ENCODE measurements around the gene NOTO. TPM values are rescaled to one million over a fixed set of nuclear protein-coding genes. Genes with fewer than 3 reads are reported as not detected.

The NOTO gene
- total RNA-seq, 4 donors from 2014 or later = not detected

DNA sequence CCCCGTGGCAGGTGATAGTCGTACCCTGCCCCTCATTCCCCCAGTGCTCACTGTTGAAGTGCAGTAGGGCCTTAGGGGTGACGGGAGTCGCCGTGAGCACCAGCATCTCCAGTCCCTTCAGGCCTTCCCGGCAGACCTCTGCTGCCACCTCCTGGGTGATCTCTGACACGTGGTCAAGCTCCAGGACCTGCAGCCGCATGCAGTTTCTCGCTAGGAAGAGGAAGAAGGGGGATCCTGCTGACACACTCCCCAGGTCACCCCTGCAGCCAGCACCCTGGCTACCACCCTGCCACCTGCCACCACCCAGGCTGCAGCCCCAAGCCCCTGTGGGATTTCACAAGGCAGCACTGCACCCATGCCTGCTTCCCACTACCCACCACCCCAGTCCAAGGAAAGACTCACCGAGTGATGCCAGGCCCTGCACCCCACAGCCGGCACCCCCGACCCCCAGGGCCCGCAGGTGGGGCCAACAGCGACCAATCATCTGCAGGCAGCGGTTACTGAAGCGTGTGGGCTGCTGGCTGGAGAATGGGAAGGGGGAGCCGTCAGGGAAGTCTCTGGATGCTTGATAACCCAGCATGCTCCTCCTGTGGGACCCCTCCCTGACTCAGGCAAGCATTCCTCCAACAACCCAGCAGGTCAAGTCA lies 58.1 kb downstream of the NOTO start:
- H3K4me3 ChIP-seq = no peak overlapping the region
- intact Hi-C loops (cut with DNase I) = no loop called here
- no peak for TF ChIP-seq POLR2A (IDR thresholded peaks at IDR 0.05)
- TF ChIP-seq, protein P1, sequence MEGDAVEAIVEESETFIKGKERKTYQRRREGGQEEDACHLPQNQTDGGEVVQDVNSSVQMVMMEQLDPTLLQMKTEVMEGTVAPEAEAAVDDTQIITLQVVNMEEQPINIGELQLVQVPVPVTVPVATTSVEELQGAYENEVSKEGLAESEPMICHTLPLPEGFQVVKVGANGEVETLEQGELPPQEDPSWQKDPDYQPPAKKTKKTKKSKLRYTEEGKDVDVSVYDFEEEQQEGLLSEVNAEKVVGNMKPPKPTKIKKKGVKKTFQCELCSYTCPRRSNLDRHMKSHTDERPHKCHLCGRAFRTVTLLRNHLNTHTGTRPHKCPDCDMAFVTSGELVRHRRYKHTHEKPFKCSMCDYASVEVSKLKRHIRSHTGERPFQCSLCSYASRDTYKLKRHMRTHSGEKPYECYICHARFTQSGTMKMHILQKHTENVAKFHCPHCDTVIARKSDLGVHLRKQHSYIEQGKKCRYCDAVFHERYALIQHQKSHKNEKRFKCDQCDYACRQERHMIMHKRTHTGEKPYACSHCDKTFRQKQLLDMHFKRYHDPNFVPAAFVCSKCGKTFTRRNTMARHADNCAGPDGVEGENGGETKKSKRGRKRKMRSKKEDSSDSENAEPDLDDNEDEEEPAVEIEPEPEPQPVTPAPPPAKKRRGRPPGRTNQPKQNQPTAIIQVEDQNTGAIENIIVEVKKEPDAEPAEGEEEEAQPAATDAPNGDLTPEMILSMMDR (IDR thresholded peaks at IDR 0.05) = peak in 4 of 6 experiments; percentile 13 to 58 (median 24)
- DNase-seq = no peak
- 34 to 43% methylated on average over 5 to 8 of the region's 17 CpGs for WGBS, 2 donors
- H3K27me3 ChIP-seq = peaks cover 0 to 7% (median 0%) of the 10 kb centered on the region in 4 donors
- H3K4me1 ChIP-seq = no peaks in the 10 kb centered on the region
- H3K9me3 ChIP-seq = no peaks in the 10 kb centered on the region
- H3K36me3 ChIP-seq = peaks cover 0 to under 1% (median 0%) of the 10 kb centered on the region in 3 donors
- no peak overlapping the region for H3K27ac ChIP-seq

Other genes starting within 250 kb of the NOTO start
- 10 to 100 TPM in 3 of 4 donors, 1 to 10 TPM in 1; 4.2 to 16.4 (median 12.7) TPM for gene SFXN5, start 130.9 kb upstream of the NOTO start, total RNA-seq
- 10 to 100 TPM; 12.2 to 19.6 (median 16.6) TPM for gene RAB11FIP5, start 89.6 kb upstream of the NOTO start, total RNA-seq
- 10 to 100 TPM in 3 of 4 donors, 1 to 10 TPM in 1; 5.6 to 22.1 (median 17.6) TPM for gene SMYD5, start 11.7 kb downstream of the NOTO start, total RNA-seq
- 10 to 100 TPM; 19.2 to 32.8 (median 29.3) TPM for gene PRADC1, start 30.7 kb downstream of the NOTO start, total RNA-seq
- gene CCT7, start 31.7 kb downstream of the NOTO start, total RNA-seq = 100 to 1,000 TPM; 149 to 246 (median 217) TPM
- gene FBXO41, start 81.9 kb downstream of the NOTO start, total RNA-seq = 1 to 10 TPM; 1.1 to 2.3 (median 1.3) TPM
- gene EGR4, start 91.0 kb downstream of the NOTO start, total RNA-seq = under 1 TPM in 1 of 4 donors, not detected in 3; 0.26 TPM
- gene ALMS1, start 183.3 kb downstream of the NOTO start, total RNA-seq = 10 to 100 TPM in 2 of 4 donors, 1 to 10 TPM in 2; 8.4 to 21.4 (median 9.5) TPM

Data from esophagus squamous epithelium (tissue), 5 donors.